H1 (cell line): ENCODE data around the gene HES3. TPM values are rescaled to one million over a fixed set of nuclear protein-coding genes. Genes with fewer than 3 reads are reported as not detected.
A peak's percentile ranks its signal among the peaks of the same experiment; 100 is the strongest.

Experiments
- CTCF ChIA-PET: fragments of 300-600 bp; sonication (Branson Sonifier 250); formaldehyde crosslinking; loops from one replicate; lab custom pipeline; 2021; ENCODE audit not compliant: partially characterized antibody; lab: Charles Lee
- POLR2A ChIA-PET: fragments of 300-600 bp; sonication (Branson Sonifier 250); formaldehyde crosslinking; loops from one replicate; lab custom pipeline; 2021; ENCODE audit warnings: inconsistent platforms; ENCODE audit not compliant: partially characterized antibody; lab: Charles Lee
- DNase-seq, 2 experiments: peaks; one replicate each; pipeline versions ENCODE4 v3.0.0 to v3.0.0-alpha.2; 2010 to 2022; ENCODE audit warnings: low spot score in 2 of 2, low read depth in 1 of 2, mixed read lengths in 1 of 2
- FAIRE-seq: peaks from 2 replicates; lab custom pipeline; 2011; peaks lifted over from hg19 to GRCh38; lab: Jason Lieb, UNC
- H2AFZ ChIP-seq: 2 replicates; pipeline ENCODE4 v1.8.1; 2012; ENCODE audit warnings: low read length, inconsistent platforms
- H2AK5ac ChIP-seq: 2 replicates; pipeline ENCODE4 v1.6.1; 2013; ENCODE audit warnings: low read depth, low read length
- H2BK120ac ChIP-seq: replicated peaks from 2 replicates; pipeline ENCODE3; 2013; ENCODE audit warnings: low read depth, low read length, inconsistent platforms
- H2BK12ac ChIP-seq: 2 replicates; pipeline ENCODE4 v1.6.1; 2013; ENCODE audit warnings: low read depth, low read length
- H2BK15ac ChIP-seq: 2 replicates; pipeline ENCODE4 v1.6.1; 2013; ENCODE audit warnings: low read length
- H2BK20ac ChIP-seq: 2 replicates; pipeline ENCODE4 v1.6.1; 2013; ENCODE audit warnings: low read length
- H2BK5ac ChIP-seq: 2 replicates; pipeline ENCODE4 v1.6.1; 2013; ENCODE audit warnings: low read depth, low read length
- H3K14ac ChIP-seq: 2 replicates; pipeline ENCODE4 v1.6.1; 2013; ENCODE audit warnings: inconsistent platforms; ENCODE audit not compliant: insufficient read length
- H3K18ac ChIP-seq: 2 replicates; pipeline ENCODE4 v1.6.1; 2013; ENCODE audit warnings: low read length; ENCODE audit errors: extremely low read depth
- H3K23ac ChIP-seq: 2 replicates; pipeline ENCODE4 v1.6.1; 2013; ENCODE audit warnings: inconsistent platforms; ENCODE audit not compliant: insufficient read length
- H3K23me2 ChIP-seq: 2 replicates; pipeline ENCODE4 v1.6.1; 2013; ENCODE audit warnings: low read depth, low read length
- H3K27ac ChIP-seq: 2 replicates; pipeline ENCODE4 v1.6.1; 2011; ENCODE audit warnings: low read depth, low read length, inconsistent platforms
- H3K27me3 ChIP-seq, 4 experiments: replicated peaks in 1 of 4; 1 replicate in 1 of 4; 2 replicates in 3 of 4; pipeline versions ENCODE4 v1.6.1 to v1.8.1; 2011 to 2013; ENCODE audit warnings: low read length in 3 of 4, mild to moderate bottlenecking in 3 of 4, inconsistent platforms in 2 of 4, mixed read lengths in 2 of 4, moderate library complexity in 1 of 4; ENCODE audit not compliant: control insufficient read depth in 3 of 4, insufficient read depth in 3 of 4; ENCODE audit errors: extremely low read depth in 1 of 4
- H3K36me3 ChIP-seq, 4 experiments: 2 replicates each; pipeline versions ENCODE4 v1.6.1 to v1.8.1; 2011 to 2013; ENCODE audit warnings: mild to moderate bottlenecking in 4 of 4, low read length in 3 of 4, moderate library complexity in 2 of 4, control low read depth in 1 of 4, inconsistent platforms in 1 of 4; ENCODE audit not compliant: insufficient read depth in 4 of 4, control insufficient read depth in 2 of 4
- H3K4ac ChIP-seq: replicated peaks from 2 replicates; pipeline ENCODE3; 2013; ENCODE audit warnings: low read length, low read depth, mixed read lengths, inconsistent platforms; ENCODE audit not compliant: insufficient read length
- H3K4me1 ChIP-seq, 4 experiments: replicated peaks in 1 of 4; 1 replicate in 1 of 4; 2 replicates in 3 of 4; pipeline versions ENCODE4 v1.6.1 to v1.8.1; 2011 to 2013; ENCODE audit warnings: low read length in 3 of 4, inconsistent platforms in 2 of 4, mixed read lengths in 1 of 4; ENCODE audit not compliant: insufficient read depth in 4 of 4, control insufficient read depth in 3 of 4
- H3K4me2 ChIP-seq, 2 experiments: 2 replicates each; pipeline versions ENCODE4 v1.6.1 to v1.8.1; 2011 to 2013; ENCODE audit warnings: low read depth in 2 of 2, low read length in 2 of 2, control low read depth in 1 of 2, inconsistent platforms in 1 of 2, mild to moderate bottlenecking in 1 of 2; ENCODE audit not compliant: insufficient read depth in 1 of 2
- H3K4me3 ChIP-seq, 4 experiments: fragments of 200-600, 300-600 bp in 1 of 4; sonication (generic), shearing (Covaris generic), sonication (Bioruptor Twin) in 1 of 4; 2 replicates each; pipeline versions ENCODE4 v1.5.1 to v1.8.1; 2011 to 2016; ENCODE audit warnings: low read length in 4 of 4, low read depth in 3 of 4, control low read depth in 2 of 4, inconsistent platforms in 2 of 4, mild to moderate bottlenecking in 2 of 4, mixed read lengths in 1 of 4, moderate library complexity in 1 of 4; ENCODE audit not compliant: insufficient read depth in 2 of 4; ENCODE audit errors: extremely low read depth in 1 of 4
- H3K56ac ChIP-seq: replicated peaks from 2 replicates; pipeline ENCODE3; 2013; ENCODE audit warnings: low read depth, mild to moderate bottlenecking, mixed read lengths, low read length, inconsistent platforms; ENCODE audit not compliant: insufficient read length
- H3K79me1 ChIP-seq: 2 replicates; pipeline ENCODE4 v1.6.1; 2013; ENCODE audit warnings: low read depth, low read length, control low read depth
- H3K79me2 ChIP-seq, 2 experiments: 2 replicates each; pipeline versions ENCODE4 v1.6.1 to v1.8.1; 2012 to 2013; ENCODE audit warnings: low read length in 2 of 2, mild to moderate bottlenecking in 2 of 2, inconsistent platforms in 1 of 2; ENCODE audit not compliant: insufficient read depth in 2 of 2, control insufficient read depth in 1 of 2
- H3K9ac ChIP-seq, 4 experiments: replicated peaks in 1 of 4; 1 replicate in 1 of 4; 2 replicates in 3 of 4; pipeline versions ENCODE4 v1.6.1 to v1.8.1; 2011 to 2013; ENCODE audit warnings: low read depth in 3 of 4, low read length in 3 of 4, control low read depth in 2 of 4, mild to moderate bottlenecking in 2 of 4, moderate library complexity in 2 of 4, inconsistent platforms in 1 of 4; ENCODE audit errors: extremely low read depth in 1 of 4
- H3K9me3 ChIP-seq, 2 experiments: 2 replicates each; pipeline versions ENCODE4 v1.6.1 to v1.8.1; 2012 to 2013; ENCODE audit warnings: mild to moderate bottlenecking in 2 of 2, moderate library complexity in 2 of 2, control low read depth in 1 of 2, inconsistent platforms in 1 of 2, low read depth in 1 of 2, low read length in 1 of 2, mixed read lengths in 1 of 2; ENCODE audit not compliant: insufficient read depth in 2 of 2
- H4K20me1 ChIP-seq, 2 experiments: replicated peaks in 1 of 2; 2 replicates each; pipeline versions ENCODE3 to v1.8.1; 2011 to 2013; ENCODE audit warnings: inconsistent platforms in 2 of 2, low read length in 2 of 2, mild to moderate bottlenecking in 1 of 2; ENCODE audit not compliant: insufficient read depth in 2 of 2, control insufficient read depth in 1 of 2
- H4K5ac ChIP-seq: 2 replicates; pipeline ENCODE4 v1.6.1; 2013; ENCODE audit warnings: low read length, low read depth, mixed read lengths, inconsistent platforms; ENCODE audit not compliant: insufficient read length
- H4K8ac ChIP-seq: 2 replicates; pipeline ENCODE4 v1.8.0; 2013; ENCODE audit warnings: mild to moderate bottlenecking, moderate library complexity, low read length, inconsistent platforms; ENCODE audit not compliant: insufficient read depth; ENCODE audit errors: extremely low read depth
- H4K91ac ChIP-seq: replicated peaks from 2 replicates; pipeline ENCODE3; 2013; ENCODE audit warnings: low read length, mixed read lengths, inconsistent platforms; ENCODE audit not compliant: insufficient read length
- CHD1 ChIP-seq: IDR thresholded peaks from 2 replicates; pipeline ENCODE4 v1.6.1; 2012; ENCODE audit warnings: low read depth, low read length, improper control_type of control experiment
- RFX5 ChIP-seq: IDR thresholded peaks from 2 replicates; pipeline ENCODE4 v1.6.1; 2011; ENCODE audit warnings: low read depth, low read length, improper control_type of control experiment, borderline replicate concordance
- WGBS, 2 experiments: shearing (Covaris generic) in 1 of 2; methylation state at CpG; one replicate each; pipeline versions ENCODE4 v1.1.6 to v1.1.7; 2013 to 2015; ENCODE audit warnings: low lambda C conversion rate in 2 of 2, mixed read lengths in 2 of 2, inconsistent platforms in 1 of 2, low coverage in 1 of 2, missing lambda C conversion rate in 1 of 2; ENCODE audit not compliant: insufficient replicate concordance in 2 of 2, insufficient coverage in 1 of 2, insufficient read length in 1 of 2; ENCODE audit errors: extremely low coverage in 1 of 2, missing lambda C conversion rate in 1 of 2; 5-methylcytosine and 5-hydroxymethylcytosine counted together
- polyA plus RNA-seq, 7 experiments: library from polyadenylated mRNA; depleted of rRNA in 3 of 7; stranded (reverse) in 5 of 7; unstranded in 2 of 7; fragments of >200 nt in 5 of 7; fragments of 200-250 nt in 2 of 7; gene quantifications; 1 replicate in 5 of 7; 2 replicates in 1 of 7; 4 replicates in 1 of 7; pipeline versions ENCODE4 v1.2.1 to v1.2.3, GENCODE V29; 2011 to 2013; ENCODE audit warnings: missing spikeins in 2 of 7, mixed read lengths in 2 of 7
- total RNA-seq: library from RNA; stranded (reverse); fragmentation: NEBNext Ultra II Directional; extraction: Animal tissue kit (Norgen Biotek cat#: 25700); gene quantifications from 2 replicates; pipeline ENCODE4 v1.2.1, GENCODE V29; 2021

Gene HES3
- total and polyA plus RNA-seq, 2 of the 8 experiments (the other 6 are each of a cell fraction or from before 2014, with no cell fraction given) = 38.8 to 54.3 TPM

GRCh38 chr1:6266641-6267040 is 22.7 kb downstream of the HES3 start:
- WGBS, 2 experiments = 92% methylated on average over 11 of the region's 11 CpGs; no CpG with 5 or more reads in 1 of the 2 experiments
- DNase-seq = no peak
- H3K36me3 ChIP-seq = no peaks in the 10 kb centered on the region
- H3K4me1 ChIP-seq = peaks cover 0 to 6% (median 3%) of the 10 kb centered on the region in 4 experiments; a peak in 5 of 7 replicates
- no peak overlapping the region for H4K91ac ChIP-seq
- FAIRE-seq = no peak
- no peak overlapping the region for H3K4me2 ChIP-seq
- POLR2A ChIA-PET = interaction anchor here (0.6 to 1.2 kb wide), 3 partner anchors 20 to 193 kb away, joined by 3 read pairs; no protein-coding TSS in a partner anchor
- H3K79me1 ChIP-seq = no peaks in the 10 kb centered on the region
- peaks cover 0 to 2% (median 0%) of the 10 kb centered on the region in 4 experiments; a peak in 3 of 7 replicates for H3K27me3 ChIP-seq
- no peak overlapping the region; the same call in 1 of the 2 replicates for H2BK5ac ChIP-seq
- peak overlapping the region; percentile 35; the same call in 1 of the 2 replicates for H4K8ac ChIP-seq
- H2AK5ac ChIP-seq = no peak overlapping the region
- no peak overlapping the region for H3K4ac ChIP-seq
- H3K23me2 ChIP-seq = no peaks in the 10 kb centered on the region
- no peak overlapping the region for H2BK20ac ChIP-seq
- H2BK12ac ChIP-seq = no peak overlapping the region
- no peak overlapping the region for H3K9ac ChIP-seq
- no peak overlapping the region for H4K5ac ChIP-seq
- peaks cover 5 to 22% of the 10 kb centered on the region in 2 experiments for H4K20me1 ChIP-seq
- H3K27ac ChIP-seq = no peak overlapping the region
- TF ChIP-seq RFX5 = no peak
- no peak for TF ChIP-seq CHD1
- H2BK120ac ChIP-seq = no peak overlapping the region
- CTCF ChIA-PET = interaction anchor here (0.6 to 7.0 kb wide), 18 partner anchors 8 to 232 kb away, joined by 3 to 51 read pairs (median 4); no protein-coding TSS in a partner anchor
- H3K4me3 ChIP-seq = no peak overlapping the region
- H3K79me2 ChIP-seq = no peaks in the 10 kb centered on the region
- H2BK15ac ChIP-seq = no peak overlapping the region
- H3K9me3 ChIP-seq = no peaks in the 10 kb centered on the region
- no peak overlapping the region for H2AFZ ChIP-seq
- no peak overlapping the region for H3K14ac ChIP-seq
- no peak overlapping the region for H3K56ac ChIP-seq
- H3K23ac ChIP-seq = no peak overlapping the region
- no peak overlapping the region for H3K18ac ChIP-seq
